NCI-H1105 (cell line): Measurements from ENCODE around the gene TBC1D20.
"Not testable (repeated sequence)": the region's sequence is repeated elsewhere in the genome, so short reads cannot be mapped to it uniquely, and the experiment has no call there.

Experiments used
- DNase-seq: peaks from one replicate; lab custom pipeline; 2025; lab: John Stamatoyannopoulos, UW

The TBC1D20 gene, protein sequence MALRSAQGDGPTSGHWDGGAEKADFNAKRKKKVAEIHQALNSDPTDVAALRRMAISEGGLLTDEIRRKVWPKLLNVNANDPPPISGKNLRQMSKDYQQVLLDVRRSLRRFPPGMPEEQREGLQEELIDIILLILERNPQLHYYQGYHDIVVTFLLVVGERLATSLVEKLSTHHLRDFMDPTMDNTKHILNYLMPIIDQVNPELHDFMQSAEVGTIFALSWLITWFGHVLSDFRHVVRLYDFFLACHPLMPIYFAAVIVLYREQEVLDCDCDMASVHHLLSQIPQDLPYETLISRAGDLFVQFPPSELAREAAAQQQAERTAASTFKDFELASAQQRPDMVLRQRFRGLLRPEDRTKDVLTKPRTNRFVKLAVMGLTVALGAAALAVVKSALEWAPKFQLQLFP

GRCh38 chr20:462199-462991, at the start of gene TBC1D20:
Gene TBC1D20, minus strand, starts transcription at chr20:462533. Its CDS starts 128 bp downstream, at chr20:462405.
- DNase-seq: peak; percentile 86

DNA sequence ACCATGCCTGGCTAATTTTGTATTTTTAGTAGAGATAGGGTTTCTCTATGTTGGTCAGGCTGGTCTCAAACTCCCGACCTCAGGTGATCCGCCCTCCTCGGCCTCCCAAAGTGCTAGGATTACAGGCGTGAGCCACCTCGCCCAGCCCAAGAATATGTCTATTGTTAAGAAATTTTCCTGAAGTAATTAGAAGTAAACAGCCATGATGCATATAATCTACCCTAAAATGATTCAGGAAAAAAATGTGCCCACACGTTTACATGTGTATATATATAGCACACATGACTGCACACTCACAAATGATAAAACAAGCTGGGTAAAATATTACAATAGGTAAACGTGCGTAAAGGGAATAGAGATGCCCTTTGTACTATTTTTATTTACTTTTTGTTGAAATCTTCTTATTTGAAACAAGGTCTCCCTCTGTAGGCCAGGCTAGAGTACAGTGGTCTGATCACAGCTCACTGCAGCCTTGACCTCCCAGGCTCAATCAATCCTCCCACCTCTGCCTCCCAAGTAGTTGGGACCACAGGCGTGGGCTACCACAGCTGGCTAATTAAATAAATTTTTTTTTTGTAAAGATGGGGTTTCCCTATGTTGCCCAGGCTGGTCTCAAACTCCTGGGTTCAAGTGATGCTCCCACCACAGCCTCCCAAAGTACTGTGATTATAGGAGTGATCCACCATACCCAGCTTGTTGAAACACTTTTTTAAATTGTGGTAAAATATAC, 48.2 kb upstream of the TBC1D20 start:
- not testable (repeated sequence) for DNase-seq

DNA sequence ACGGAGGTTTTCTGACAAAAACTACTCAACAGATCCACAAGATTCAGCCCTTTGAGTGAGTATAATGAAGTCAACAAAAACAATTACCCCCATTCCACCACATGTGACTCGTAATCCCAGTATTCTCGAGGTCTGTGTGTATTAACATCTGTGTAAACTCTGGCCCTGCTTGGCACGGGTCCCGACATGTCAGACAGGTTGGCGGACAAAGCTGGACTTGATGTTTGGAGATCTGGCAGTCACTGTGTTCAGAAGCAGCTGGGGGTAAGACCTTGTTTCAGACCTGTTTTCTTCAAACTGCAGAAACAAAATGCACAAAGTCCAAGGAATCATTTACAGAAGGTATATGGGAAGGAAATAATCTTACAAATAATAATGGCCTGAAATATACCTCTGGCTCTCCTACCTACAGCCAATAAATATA, 46.0 kb upstream of the TBC1D20 start:
- not testable (repeated sequence) for DNase-seq

- no peak for DNase-seq
These were observed 45.5 kb upstream of the TBC1D20 start for GRCh38 chr20:507761-508332.

- no peak for DNase-seq
These were observed 44.8 kb upstream of the TBC1D20 start for GRCh38 chr20:507006-507758.

DNA sequence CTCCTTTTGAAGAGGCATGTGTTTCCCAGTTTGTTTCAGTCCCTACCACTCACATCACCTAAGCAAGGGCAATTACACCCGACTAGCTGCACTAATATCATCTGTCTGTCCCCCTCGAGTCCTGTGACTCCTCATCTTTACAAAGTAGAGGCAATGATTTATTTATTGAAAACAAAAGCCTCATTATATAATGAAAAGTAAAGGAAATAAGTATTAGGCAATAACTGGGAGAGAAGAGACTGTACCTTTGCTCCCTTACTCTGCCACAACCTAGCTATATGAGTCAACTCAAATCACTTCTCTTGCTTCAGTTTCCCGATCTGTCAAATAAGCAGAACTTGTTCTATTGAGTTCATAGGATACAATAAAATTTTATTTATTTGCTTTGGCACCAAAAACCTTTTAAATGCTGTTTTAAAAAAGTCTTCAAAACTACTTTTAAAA, 42.3 kb upstream of the TBC1D20 start:
- DNase-seq: no peak

DNA sequence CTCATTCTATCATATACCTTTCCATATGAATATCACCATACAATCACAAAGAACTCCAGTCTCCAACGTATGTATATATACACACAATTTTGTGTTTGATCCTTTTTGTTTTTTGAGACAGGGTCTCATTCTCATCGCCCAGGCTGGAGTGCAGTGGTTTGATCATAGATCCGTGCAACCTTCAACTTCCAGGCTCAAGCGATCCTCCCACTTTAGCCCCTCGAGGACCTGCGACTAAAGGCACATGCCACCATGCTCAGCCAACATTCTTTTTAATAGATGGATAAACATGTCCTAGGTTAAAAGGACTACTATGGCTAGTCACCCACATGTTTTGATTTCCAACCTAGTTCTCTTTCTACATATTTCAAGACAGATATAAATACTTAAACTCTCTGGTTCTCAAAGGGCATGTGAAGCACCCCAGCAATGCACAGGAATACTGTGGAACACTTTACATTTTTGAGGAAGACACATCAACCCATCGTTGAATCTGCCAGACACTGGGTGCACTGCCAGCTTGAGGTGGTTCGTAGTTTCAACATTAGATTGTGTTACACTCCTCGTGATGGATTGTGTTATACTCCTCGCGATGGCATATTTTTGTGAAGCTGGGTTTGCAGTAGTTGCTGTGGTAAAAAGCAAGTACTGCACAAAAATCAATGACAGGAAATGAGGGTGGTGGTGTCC, 40.9 kb upstream of the TBC1D20 start:
- no peak for DNase-seq

- no peak for DNase-seq
These were observed 35.6 kb upstream of the TBC1D20 start for GRCh38 chr20:497979-498378.

DNA sequence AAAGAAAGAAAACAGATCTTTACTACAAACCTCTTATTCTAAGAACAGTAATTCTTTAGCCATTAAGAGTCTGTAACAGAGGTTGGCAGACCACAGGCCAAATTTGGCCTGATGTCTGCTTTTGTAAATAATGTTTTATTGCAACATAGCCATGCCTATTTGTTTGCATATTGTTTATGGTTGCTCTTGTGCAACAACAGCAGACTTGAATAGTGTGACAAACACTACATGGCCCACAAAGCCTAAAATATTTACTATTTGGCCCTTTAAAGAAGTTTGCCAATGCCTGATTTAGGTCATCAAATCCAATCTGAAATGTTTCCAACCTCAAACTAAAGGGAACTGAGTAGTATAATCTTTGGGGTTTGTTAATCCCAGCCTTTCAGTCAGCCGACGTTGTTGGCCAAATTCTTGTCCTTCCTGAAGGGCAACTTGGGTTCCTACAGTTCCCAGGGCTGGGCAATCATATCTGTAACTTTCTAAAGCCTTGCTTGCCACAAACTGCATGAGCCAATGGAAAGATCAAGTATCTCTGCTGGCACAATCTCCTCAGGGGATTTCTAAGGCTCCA, 33.9 kb upstream of the TBC1D20 start:
- no peak for DNase-seq

DNA sequence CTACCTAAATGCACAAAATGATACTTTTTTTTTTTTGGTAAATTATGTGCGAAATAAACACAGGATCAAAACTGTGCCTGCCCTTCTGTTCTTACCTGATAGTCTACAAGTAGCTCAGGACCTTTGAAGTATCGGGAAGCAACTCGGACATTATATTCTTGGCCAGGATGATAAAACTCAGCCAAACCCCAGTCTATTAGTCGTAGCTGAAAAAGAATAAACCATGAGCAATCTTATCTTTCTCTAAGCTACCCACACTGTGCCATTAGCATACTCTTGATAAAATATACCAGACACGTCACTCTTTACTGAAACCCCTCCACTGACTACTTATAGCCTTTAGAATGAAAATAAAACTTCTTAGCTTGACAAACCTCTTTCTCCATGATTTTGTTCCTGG, 29.8 kb upstream of the TBC1D20 start:
- DNase-seq: no peak

GRCh38 chr20:487655-488054, 25.3 kb upstream of the TBC1D20 start:
- no peak for DNase-seq

DNA sequence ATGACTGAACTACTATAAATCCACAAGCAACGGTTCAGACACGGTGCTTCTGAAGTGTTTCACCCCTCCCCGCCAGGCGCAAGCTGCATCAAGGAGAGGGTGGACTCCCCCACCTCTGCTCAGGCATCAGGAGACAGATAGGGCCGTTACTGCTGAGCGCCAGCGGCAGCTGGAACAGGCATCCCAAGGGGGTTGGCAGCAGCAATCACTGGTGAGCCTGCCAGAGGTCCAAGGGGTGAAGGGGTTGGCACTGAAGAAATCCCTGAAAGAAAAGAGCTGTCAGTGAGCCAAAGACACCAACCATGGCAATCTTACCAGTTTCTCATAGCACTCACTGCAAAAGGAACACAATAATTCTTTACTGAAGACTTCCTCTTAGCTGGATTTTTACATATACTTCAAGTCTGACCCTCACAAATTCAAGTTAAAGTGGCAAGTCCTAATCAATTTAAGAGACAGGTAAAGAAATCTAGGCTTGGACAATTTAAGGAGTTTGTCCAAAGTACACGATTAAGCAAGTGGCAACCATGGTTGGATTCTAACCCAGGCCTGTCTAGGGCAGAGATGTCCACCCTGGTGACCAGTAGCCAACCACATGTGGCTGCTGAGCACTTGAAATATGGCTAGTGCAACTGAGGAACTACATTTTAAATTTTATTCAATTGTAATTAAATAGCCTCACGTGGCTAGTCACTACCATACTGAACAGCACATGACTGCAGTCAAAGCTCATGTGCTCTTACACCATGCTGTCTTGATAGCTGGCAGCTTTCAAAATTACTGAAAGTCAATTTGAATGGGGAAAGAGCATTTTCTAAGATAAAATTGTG, 21.7 kb upstream of the TBC1D20 start:
- DNase-seq: peak; percentile 8

DNA sequence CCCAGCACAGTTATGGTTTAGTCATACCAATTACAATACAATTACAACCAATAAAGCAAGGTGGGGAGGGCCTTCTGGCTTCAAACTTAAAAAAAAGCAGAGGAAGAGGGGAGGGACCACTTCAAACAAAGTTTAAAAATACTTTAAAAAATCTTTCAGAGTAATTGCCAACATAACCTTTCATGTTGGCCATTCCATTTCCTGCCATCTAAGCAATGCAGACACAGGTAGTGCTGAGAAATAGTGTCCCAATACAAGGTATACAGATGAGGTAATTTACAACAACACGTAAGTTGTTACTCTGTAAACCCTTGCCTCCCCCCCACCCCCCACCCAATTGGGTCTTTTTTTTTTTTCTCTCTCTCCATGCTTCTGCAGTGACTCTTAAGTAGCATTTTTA, 18.8 kb upstream of the TBC1D20 start:
- no peak for DNase-seq

DNA sequence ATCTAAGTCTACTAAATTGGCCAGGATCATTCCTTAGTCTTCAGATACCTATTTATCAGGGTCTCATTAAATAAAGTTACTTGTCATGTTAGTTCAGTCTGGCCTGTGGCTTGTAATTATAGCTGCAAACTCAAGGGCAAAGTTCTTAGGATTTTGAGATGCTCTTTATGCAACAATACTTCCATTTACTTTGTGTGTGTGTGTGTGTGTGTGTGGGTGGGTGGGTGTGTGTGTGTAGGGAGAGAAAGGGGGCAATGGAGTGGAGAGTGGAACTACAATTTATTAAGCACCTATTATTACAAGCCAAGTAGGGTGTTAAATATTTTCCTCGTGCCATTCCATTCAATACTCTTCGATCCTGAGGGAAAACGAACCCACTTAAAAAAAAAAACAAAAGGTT, 17.7 kb upstream of the TBC1D20 start:
- DNase-seq: no peak

- no peak for DNase-seq
These were observed 17.2 kb upstream of the TBC1D20 start for GRCh38 chr20:479487-479886.

- peak; percentile 41 for DNase-seq
These were observed 16.7 kb upstream of the TBC1D20 start for GRCh38 chr20:478949-479429.

DNA sequence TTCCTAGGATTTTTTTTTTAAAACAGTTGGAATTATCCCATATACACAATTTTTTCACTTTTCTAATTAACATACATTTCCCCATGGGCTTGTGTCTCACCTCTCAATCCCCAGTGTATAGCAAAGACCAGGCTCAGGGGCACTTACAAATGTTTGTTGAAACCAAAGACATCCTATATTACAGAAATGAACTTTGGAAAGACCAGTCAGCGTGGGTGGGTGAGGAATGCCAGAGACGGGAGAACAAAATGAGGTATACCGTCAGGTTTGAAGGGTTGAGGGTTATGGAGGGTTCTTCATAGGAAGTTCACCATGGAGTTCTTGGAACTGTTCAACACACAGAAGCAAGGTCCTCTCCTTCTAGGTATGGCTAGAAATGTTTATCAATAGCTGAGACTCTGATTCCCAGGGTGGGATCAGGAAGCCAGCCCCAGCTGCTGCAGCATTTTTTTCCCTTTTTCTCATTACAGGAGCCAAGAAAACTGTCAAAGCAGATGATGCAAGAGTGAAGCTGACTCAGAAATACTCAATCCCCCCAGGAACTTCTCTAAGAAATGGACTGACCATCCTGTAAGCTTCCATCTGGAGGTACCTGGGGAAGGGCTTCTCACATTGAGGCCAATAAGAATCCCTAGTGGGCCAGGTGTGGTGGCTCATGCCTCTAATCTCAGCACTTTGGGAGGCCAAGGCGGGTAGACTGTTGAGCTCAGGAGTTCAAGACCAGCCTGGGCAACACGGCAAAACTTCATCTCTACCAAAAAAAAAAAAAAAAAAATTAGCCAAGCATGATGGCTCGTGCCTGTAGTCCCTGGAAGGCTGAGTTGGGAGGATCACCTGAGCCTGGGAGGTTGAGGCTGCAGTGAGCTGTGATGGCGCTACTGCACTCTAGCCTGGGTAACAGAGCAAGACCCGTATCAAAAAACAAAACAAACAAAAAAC, 15.9 kb upstream of the TBC1D20 start:
- no peak for DNase-seq
